Measurements from ENCODE around the gene PRDM5.

GRCh38 chr4:120923207-120923522 lies 639 bp upstream of the PRDM5 start:
- TF ChIP-seq CTCF (IDR thresholded peaks at IDR 0.05) (no peak), POLR2A (IDR thresholded peaks at IDR 0.05) (no peak)

All from thyroid gland (tissue), 4 donors.